Endothelial cell (in vitro differentiated cells): ENCODE measurements around the gene SLC26A8. TPM values are rescaled to one million over a fixed set of nuclear protein-coding genes. Genes with fewer than 3 reads are reported as not detected.
"Not testable (repeated sequence)": the region's sequence is repeated elsewhere in the genome, so short reads cannot be mapped to it uniquely, and the experiment has no call there.

Experiments used
- DNase-seq: peaks from one replicate; pipeline ENCODE4 v3.0.0; 2021; ENCODE audit warnings: low spot score
- H3K27ac Mint-ChIP-seq: one replicate; pipeline ENCODE4 v1.8.0; 2021; ENCODE audit warnings: mixed read lengths, inconsistent platforms; ENCODE audit not compliant: unreplicated experiment
- H3K27me3 Mint-ChIP-seq: one replicate; pipeline ENCODE4 v1.8.0; 2021; ENCODE audit warnings: mild to moderate bottlenecking, moderate library complexity, mixed read lengths, inconsistent platforms; ENCODE audit not compliant: unreplicated experiment
- H3K36me3 Mint-ChIP-seq: one replicate; pipeline ENCODE4 v1.8.0; 2021; ENCODE audit warnings: mild to moderate bottlenecking, low read depth, mixed read lengths, inconsistent platforms; ENCODE audit not compliant: unreplicated experiment
- H3K4me1 Mint-ChIP-seq: one replicate; pipeline ENCODE4 v1.8.0; 2021; ENCODE audit warnings: mild to moderate bottlenecking, mixed read lengths, inconsistent platforms; ENCODE audit not compliant: unreplicated experiment
- H3K4me3 Mint-ChIP-seq: one replicate; pipeline ENCODE4 v1.8.0; 2021; ENCODE audit warnings: mild to moderate bottlenecking, mixed read lengths, inconsistent platforms; ENCODE audit not compliant: unreplicated experiment
- H3K9me3 Mint-ChIP-seq: one replicate; pipeline ENCODE4 v1.8.0; 2021; ENCODE audit warnings: mixed read lengths, inconsistent platforms; ENCODE audit not compliant: unreplicated experiment
- CTCF ChIP-seq: fragments of 200-600 bp; sonication (generic); IDR thresholded peaks from one replicate; pipeline ENCODE4 v1.5.0; 2021; ENCODE audit warnings: antibody characterized with exemption; ENCODE audit not compliant: unreplicated experiment
- total RNA-seq: library from RNA; stranded (reverse); fragmentation: NEBNext Ultra II Directional; extraction: Animal tissue kit (Norgen Biotek cat#: 25700); gene quantifications from one replicate; pipeline ENCODE4 v1.2.1, GENCODE V29; 2021; ENCODE audit not compliant: unreplicated experiment

Gene SLC26A8
- total RNA-seq, 1 donor from 2014 or later: 0.97 TPM

GRCh38 chr6:35914536-35914935 lies 109.9 kb downstream of the SLC26A8 start:
- DNase-seq: no peak
- Mint-ChIP-seq H3K9me3 (peaks cover 2% of the 10 kb centered on the region), H3K27ac (no peak overlapping the region), H3K4me1 (peaks cover 11% of the 10 kb centered on the region), H3K4me3 (no peak overlapping the region), H3K36me3 (peaks cover 35% of the 10 kb centered on the region), H3K27me3 (peaks cover 1% of the 10 kb centered on the region)
- no peak for TF ChIP-seq CTCF

- TF ChIP-seq CTCF: no peak
- no peak for DNase-seq
- Mint-ChIP-seq H3K9me3 (peaks cover 15% of the 10 kb centered on the region), H3K27me3 (peaks cover 1% of the 10 kb centered on the region), H3K4me3 (peak overlapping the region; percentile 70), H3K27ac (no peak overlapping the region), H3K4me1 (peaks cover 6% of the 10 kb centered on the region), H3K36me3 (peaks cover 54% of the 10 kb centered on the region)
Observed at GRCh38 chr6:35911871-35912653, 112.4 kb downstream of the SLC26A8 start.

- peaks cover 54% of the 10 kb centered on the region for H3K36me3 Mint-ChIP-seq
- H3K4me1 Mint-ChIP-seq, H3K27ac Mint-ChIP-seq, H3K27me3 Mint-ChIP-seq, DNase-seq: not testable (repeated sequence)
- peak overlapping the region; percentile 66 for H3K4me3 Mint-ChIP-seq
- peaks cover 15% of the 10 kb centered on the region for H3K9me3 Mint-ChIP-seq
Observed at GRCh38 chr6:35909571-35909970, 114.9 kb downstream of the SLC26A8 start.

DNA sequence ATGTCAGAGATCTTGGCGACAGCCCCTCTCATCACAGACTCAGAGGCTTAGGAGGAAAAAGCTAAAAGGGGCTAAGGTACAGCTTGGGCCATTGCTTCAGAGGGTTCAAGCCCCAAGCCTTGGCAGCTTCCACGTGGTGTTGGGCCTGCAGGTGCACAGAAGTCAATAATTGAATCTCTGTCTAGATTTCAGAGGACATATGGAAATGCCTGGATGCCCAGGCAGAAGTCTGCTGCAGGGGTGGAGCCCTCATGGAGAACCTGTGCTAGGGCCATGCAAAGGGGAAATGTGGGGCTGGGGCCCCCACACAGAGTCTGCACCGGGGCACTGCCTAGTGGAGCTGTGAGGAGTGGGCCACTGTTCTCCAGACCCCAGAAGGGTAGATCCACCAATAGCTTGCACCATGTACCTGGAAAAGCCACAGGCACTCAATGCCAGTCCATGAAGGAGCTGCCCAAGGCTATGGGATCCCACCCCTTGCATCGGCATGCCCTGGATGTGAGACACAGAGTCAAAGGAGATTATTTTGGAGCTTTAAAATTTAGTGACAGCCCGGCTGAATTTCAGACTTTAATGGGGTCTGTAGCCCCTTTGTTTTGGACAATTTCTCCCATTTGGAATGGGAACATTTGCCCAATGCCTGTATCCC lies 115.6 kb downstream of the SLC26A8 start:
- H3K9me3 Mint-ChIP-seq: peaks cover 15% of the 10 kb centered on the region
- not testable (repeated sequence) for DNase-seq, H3K27ac Mint-ChIP-seq, H3K27me3 Mint-ChIP-seq, H3K4me1 Mint-ChIP-seq
- H3K36me3 Mint-ChIP-seq: peaks cover 52% of the 10 kb centered on the region
- H3K4me3 Mint-ChIP-seq: peak overlapping the region; percentile 52

- Mint-ChIP-seq H3K36me3 (peaks cover 52% of the 10 kb centered on the region), H3K4me3 (peak overlapping the region; percentile 48), H3K4me1 (peaks cover 6% of the 10 kb centered on the region), H3K27ac (no peak overlapping the region), H3K27me3 (no peaks in the 10 kb centered on the region), H3K9me3 (peaks cover 15% of the 10 kb centered on the region)
- DNase-seq: no peak
- TF ChIP-seq CTCF: no peak
Observed at GRCh38 chr6:35907750-35908149, 116.7 kb downstream of the SLC26A8 start.

GRCh38 chr6:35906499-35906846 lies 118.0 kb downstream of the SLC26A8 start:
- TF ChIP-seq CTCF: no peak
- DNase-seq: no peak
- Mint-ChIP-seq H3K27ac (no peak overlapping the region), H3K4me3 (no peak overlapping the region), H3K4me1 (peaks cover 6% of the 10 kb centered on the region), H3K36me3 (peaks cover 41% of the 10 kb centered on the region), H3K27me3 (no peaks in the 10 kb centered on the region), H3K9me3 (peaks cover 15% of the 10 kb centered on the region)
